Heart left ventricle (tissue), 13 donors: ENCODE results near the gene ASTN2.

Experiments used
- POLR2A ChIP-seq, 2 donors: fragments of 450-650 bp; IDR thresholded peaks; one replicate each; pipeline ENCODE4 v1.6.1; 2017; ENCODE audit warnings: antibody characterized with exemption in 2 of 2, mild to moderate bottlenecking in 2 of 2, moderate library complexity in 2 of 2
- TF ChIP-seq, protein P1 (sequence below), 12 donors: fragments of 200-600 bp; sonication (generic) in 4 of 12; IDR thresholded peaks; one replicate each; pipeline versions ENCODE4 v1.5.0 to v1.8.0; 2018 to 2022; ENCODE audit warnings: antibody characterized with exemption in 12 of 12, mild to moderate bottlenecking in 5 of 12
- donor health status: ischemic (EF 13 %, LVEDD 7.1; RV severe dilation, severe dysfunction).
- donor health status: DM: no; HTN: yes; CAD: no.
- donor health status: DM: no; HTN: no; CAD: no.
- donor health status: ischemic (EF 25% LVEDD 6.9; RV normal size, moderate dysfunction).
- donor health status: ischemic (EF 25% LVEDD 5.7; RV mildly dilated, moderate dysfunction).
- donor health status: ischemic (EF 35%, LVEDD 5.7; RV mildly dilated, moderate dysfunction).
- donor health status: nonischemic (EF 11% LVEDD 7.7; RV severe dilation, severe dysfunction).
- donor health status: DM: yes; HTN: yes; CAD: no.
- donor health status: PGD.
- donor health status: ischemic (EF 29% LVEDD 5.4; RV normal size, mild dysfunction).
- donor health status: nonischemic (EF 23%, LVEDD 6.1; RV moderate dilation, normal function).

DNA sequence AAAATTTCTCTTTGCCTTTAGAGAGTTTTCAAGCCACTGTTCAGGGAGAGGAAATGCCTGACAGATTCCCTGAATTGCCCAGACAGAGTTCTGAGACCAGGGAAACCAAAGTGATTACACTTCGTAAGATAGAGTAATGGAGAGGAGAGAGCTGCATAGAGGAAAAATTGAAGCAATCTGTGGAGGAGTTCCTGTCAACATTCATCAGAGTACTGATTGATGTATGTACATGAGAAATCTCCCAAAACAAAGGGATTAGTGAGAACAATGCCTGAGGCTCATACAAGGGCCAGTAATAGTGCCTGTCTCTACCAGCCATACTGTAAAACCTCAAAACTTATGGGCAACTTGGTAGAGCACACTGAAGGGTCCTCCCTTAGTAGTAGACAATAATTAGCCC, 806.8 kb downstream of the ASTN2 start:
- TF ChIP-seq, protein P1, sequence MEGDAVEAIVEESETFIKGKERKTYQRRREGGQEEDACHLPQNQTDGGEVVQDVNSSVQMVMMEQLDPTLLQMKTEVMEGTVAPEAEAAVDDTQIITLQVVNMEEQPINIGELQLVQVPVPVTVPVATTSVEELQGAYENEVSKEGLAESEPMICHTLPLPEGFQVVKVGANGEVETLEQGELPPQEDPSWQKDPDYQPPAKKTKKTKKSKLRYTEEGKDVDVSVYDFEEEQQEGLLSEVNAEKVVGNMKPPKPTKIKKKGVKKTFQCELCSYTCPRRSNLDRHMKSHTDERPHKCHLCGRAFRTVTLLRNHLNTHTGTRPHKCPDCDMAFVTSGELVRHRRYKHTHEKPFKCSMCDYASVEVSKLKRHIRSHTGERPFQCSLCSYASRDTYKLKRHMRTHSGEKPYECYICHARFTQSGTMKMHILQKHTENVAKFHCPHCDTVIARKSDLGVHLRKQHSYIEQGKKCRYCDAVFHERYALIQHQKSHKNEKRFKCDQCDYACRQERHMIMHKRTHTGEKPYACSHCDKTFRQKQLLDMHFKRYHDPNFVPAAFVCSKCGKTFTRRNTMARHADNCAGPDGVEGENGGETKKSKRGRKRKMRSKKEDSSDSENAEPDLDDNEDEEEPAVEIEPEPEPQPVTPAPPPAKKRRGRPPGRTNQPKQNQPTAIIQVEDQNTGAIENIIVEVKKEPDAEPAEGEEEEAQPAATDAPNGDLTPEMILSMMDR (IDR thresholded peaks at IDR 0.05) = no peak
- no peak for TF ChIP-seq POLR2A (IDR thresholded peaks at IDR 0.05)
